H1 (cell line): ENCODE measurements around the gene AMZ1. TPM values are rescaled to one million over a fixed set of nuclear protein-coding genes. Genes with fewer than 3 reads are reported as not detected.

Source experiments
- CTCF ChIA-PET: fragments of 300-600 bp; sonication (Branson Sonifier 250); formaldehyde crosslinking; loops from one replicate; lab custom pipeline; 2021; ENCODE audit not compliant: partially characterized antibody; lab: Charles Lee
- POLR2A ChIA-PET: fragments of 300-600 bp; sonication (Branson Sonifier 250); formaldehyde crosslinking; loops from one replicate; lab custom pipeline; 2021; ENCODE audit warnings: inconsistent platforms; ENCODE audit not compliant: partially characterized antibody; lab: Charles Lee
- DNase-seq, 2 experiments: peaks; one replicate each; pipeline versions ENCODE4 v3.0.0 to v3.0.0-alpha.2; 2010 to 2022; ENCODE audit warnings: low spot score in 2 of 2, low read depth in 1 of 2, mixed read lengths in 1 of 2
- FAIRE-seq: peaks from 2 replicates; lab custom pipeline; 2011; peaks lifted over from hg19 to GRCh38; lab: Jason Lieb, UNC
- H2AFZ ChIP-seq: 2 replicates; pipeline ENCODE4 v1.8.1; 2012; ENCODE audit warnings: low read length, inconsistent platforms
- H2AK5ac ChIP-seq: 2 replicates; pipeline ENCODE4 v1.6.1; 2013; ENCODE audit warnings: low read depth, low read length
- H2BK120ac ChIP-seq: replicated peaks from 2 replicates; pipeline ENCODE3; 2013; ENCODE audit warnings: low read depth, low read length, inconsistent platforms
- H2BK12ac ChIP-seq: 2 replicates; pipeline ENCODE4 v1.6.1; 2013; ENCODE audit warnings: low read depth, low read length
- H2BK15ac ChIP-seq: 2 replicates; pipeline ENCODE4 v1.6.1; 2013; ENCODE audit warnings: low read length
- H2BK20ac ChIP-seq: 2 replicates; pipeline ENCODE4 v1.6.1; 2013; ENCODE audit warnings: low read length
- H2BK5ac ChIP-seq: 2 replicates; pipeline ENCODE4 v1.6.1; 2013; ENCODE audit warnings: low read depth, low read length
- H3K14ac ChIP-seq: 2 replicates; pipeline ENCODE4 v1.6.1; 2013; ENCODE audit warnings: inconsistent platforms; ENCODE audit not compliant: insufficient read length
- H3K18ac ChIP-seq: 2 replicates; pipeline ENCODE4 v1.6.1; 2013; ENCODE audit warnings: low read length; ENCODE audit errors: extremely low read depth
- H3K23ac ChIP-seq: 2 replicates; pipeline ENCODE4 v1.6.1; 2013; ENCODE audit warnings: inconsistent platforms; ENCODE audit not compliant: insufficient read length
- H3K23me2 ChIP-seq: 2 replicates; pipeline ENCODE4 v1.6.1; 2013; ENCODE audit warnings: low read depth, low read length
- H3K27ac ChIP-seq: 2 replicates; pipeline ENCODE4 v1.6.1; 2011; ENCODE audit warnings: low read depth, low read length, inconsistent platforms
- H3K27me3 ChIP-seq, 4 experiments: replicated peaks in 1 of 4; 1 replicate in 1 of 4; 2 replicates in 3 of 4; pipeline versions ENCODE4 v1.6.1 to v1.8.1; 2011 to 2013; ENCODE audit warnings: low read length in 3 of 4, mild to moderate bottlenecking in 3 of 4, inconsistent platforms in 2 of 4, mixed read lengths in 2 of 4, moderate library complexity in 1 of 4; ENCODE audit not compliant: control insufficient read depth in 3 of 4, insufficient read depth in 3 of 4; ENCODE audit errors: extremely low read depth in 1 of 4
- H3K36me3 ChIP-seq, 4 experiments: 2 replicates each; pipeline versions ENCODE4 v1.6.1 to v1.8.1; 2011 to 2013; ENCODE audit warnings: mild to moderate bottlenecking in 4 of 4, low read length in 3 of 4, moderate library complexity in 2 of 4, control low read depth in 1 of 4, inconsistent platforms in 1 of 4; ENCODE audit not compliant: insufficient read depth in 4 of 4, control insufficient read depth in 2 of 4
- H3K4ac ChIP-seq: replicated peaks from 2 replicates; pipeline ENCODE3; 2013; ENCODE audit warnings: low read length, low read depth, mixed read lengths, inconsistent platforms; ENCODE audit not compliant: insufficient read length
- H3K4me1 ChIP-seq, 4 experiments: replicated peaks in 1 of 4; 1 replicate in 1 of 4; 2 replicates in 3 of 4; pipeline versions ENCODE4 v1.6.1 to v1.8.1; 2011 to 2013; ENCODE audit warnings: low read length in 3 of 4, inconsistent platforms in 2 of 4, mixed read lengths in 1 of 4; ENCODE audit not compliant: insufficient read depth in 4 of 4, control insufficient read depth in 3 of 4
- H3K4me2 ChIP-seq, 2 experiments: 2 replicates each; pipeline versions ENCODE4 v1.6.1 to v1.8.1; 2011 to 2013; ENCODE audit warnings: low read depth in 2 of 2, low read length in 2 of 2, control low read depth in 1 of 2, inconsistent platforms in 1 of 2, mild to moderate bottlenecking in 1 of 2; ENCODE audit not compliant: insufficient read depth in 1 of 2
- H3K4me3 ChIP-seq, 4 experiments: fragments of 200-600, 300-600 bp in 1 of 4; sonication (generic), shearing (Covaris generic), sonication (Bioruptor Twin) in 1 of 4; 2 replicates each; pipeline versions ENCODE4 v1.5.1 to v1.8.1; 2011 to 2016; ENCODE audit warnings: low read length in 4 of 4, low read depth in 3 of 4, control low read depth in 2 of 4, inconsistent platforms in 2 of 4, mild to moderate bottlenecking in 2 of 4, mixed read lengths in 1 of 4, moderate library complexity in 1 of 4; ENCODE audit not compliant: insufficient read depth in 2 of 4; ENCODE audit errors: extremely low read depth in 1 of 4
- H3K56ac ChIP-seq: replicated peaks from 2 replicates; pipeline ENCODE3; 2013; ENCODE audit warnings: low read depth, mild to moderate bottlenecking, mixed read lengths, low read length, inconsistent platforms; ENCODE audit not compliant: insufficient read length
- H3K79me1 ChIP-seq: 2 replicates; pipeline ENCODE4 v1.6.1; 2013; ENCODE audit warnings: low read depth, low read length, control low read depth
- H3K79me2 ChIP-seq, 2 experiments: 2 replicates each; pipeline versions ENCODE4 v1.6.1 to v1.8.1; 2012 to 2013; ENCODE audit warnings: low read length in 2 of 2, mild to moderate bottlenecking in 2 of 2, inconsistent platforms in 1 of 2; ENCODE audit not compliant: insufficient read depth in 2 of 2, control insufficient read depth in 1 of 2
- H3K9ac ChIP-seq, 4 experiments: replicated peaks in 1 of 4; 1 replicate in 1 of 4; 2 replicates in 3 of 4; pipeline versions ENCODE4 v1.6.1 to v1.8.1; 2011 to 2013; ENCODE audit warnings: low read depth in 3 of 4, low read length in 3 of 4, control low read depth in 2 of 4, mild to moderate bottlenecking in 2 of 4, moderate library complexity in 2 of 4, inconsistent platforms in 1 of 4; ENCODE audit errors: extremely low read depth in 1 of 4
- H3K9me3 ChIP-seq, 2 experiments: 2 replicates each; pipeline versions ENCODE4 v1.6.1 to v1.8.1; 2012 to 2013; ENCODE audit warnings: mild to moderate bottlenecking in 2 of 2, moderate library complexity in 2 of 2, control low read depth in 1 of 2, inconsistent platforms in 1 of 2, low read depth in 1 of 2, low read length in 1 of 2, mixed read lengths in 1 of 2; ENCODE audit not compliant: insufficient read depth in 2 of 2
- H4K20me1 ChIP-seq, 2 experiments: replicated peaks in 1 of 2; 2 replicates each; pipeline versions ENCODE3 to v1.8.1; 2011 to 2013; ENCODE audit warnings: inconsistent platforms in 2 of 2, low read length in 2 of 2, mild to moderate bottlenecking in 1 of 2; ENCODE audit not compliant: insufficient read depth in 2 of 2, control insufficient read depth in 1 of 2
- H4K5ac ChIP-seq: 2 replicates; pipeline ENCODE4 v1.6.1; 2013; ENCODE audit warnings: low read length, low read depth, mixed read lengths, inconsistent platforms; ENCODE audit not compliant: insufficient read length
- H4K8ac ChIP-seq: 2 replicates; pipeline ENCODE4 v1.8.0; 2013; ENCODE audit warnings: mild to moderate bottlenecking, moderate library complexity, low read length, inconsistent platforms; ENCODE audit not compliant: insufficient read depth; ENCODE audit errors: extremely low read depth
- H4K91ac ChIP-seq: replicated peaks from 2 replicates; pipeline ENCODE3; 2013; ENCODE audit warnings: low read length, mixed read lengths, inconsistent platforms; ENCODE audit not compliant: insufficient read length
- GTF2F1 ChIP-seq: IDR thresholded peaks from 2 replicates; pipeline ENCODE4 v1.6.1; 2012; ENCODE audit warnings: low read depth, low read length, improper control_type of control experiment, borderline replicate concordance
- KDM1A ChIP-seq: fragments of 200-600, 300-600 bp; sonication (generic); IDR thresholded peaks from 2 replicates; pipeline ENCODE4 v1.7.1; 2016; ENCODE audit warnings: mild to moderate bottlenecking, low read length, borderline replicate concordance
- RXRA ChIP-seq: IDR thresholded peaks from 2 replicates; pipeline ENCODE4 v1.6.1; 2011; ENCODE audit warnings: low read depth, mild to moderate bottlenecking, low read length, moderate library complexity; ENCODE audit not compliant: insufficient read depth
- SP4 ChIP-seq: IDR thresholded peaks from 2 replicates; pipeline ENCODE4 v1.6.1; 2012; ENCODE audit warnings: low read length, inconsistent platforms
- TCF12 ChIP-seq: IDR thresholded peaks from 2 replicates; pipeline ENCODE4 v1.6.1; 2011; ENCODE audit warnings: low read depth, mild to moderate bottlenecking, low read length
- WGBS, 2 experiments: shearing (Covaris generic) in 1 of 2; methylation state at CpG; one replicate each; pipeline versions ENCODE4 v1.1.6 to v1.1.7; 2013 to 2015; ENCODE audit warnings: low lambda C conversion rate in 2 of 2, mixed read lengths in 2 of 2, inconsistent platforms in 1 of 2, low coverage in 1 of 2, missing lambda C conversion rate in 1 of 2; ENCODE audit not compliant: insufficient replicate concordance in 2 of 2, insufficient coverage in 1 of 2, insufficient read length in 1 of 2; ENCODE audit errors: extremely low coverage in 1 of 2, missing lambda C conversion rate in 1 of 2; 5-methylcytosine and 5-hydroxymethylcytosine counted together
- polyA plus RNA-seq, 7 experiments: library from polyadenylated mRNA; depleted of rRNA in 3 of 7; stranded (reverse) in 5 of 7; unstranded in 2 of 7; fragments of >200 nt in 5 of 7; fragments of 200-250 nt in 2 of 7; gene quantifications; 1 replicate in 5 of 7; 2 replicates in 1 of 7; 4 replicates in 1 of 7; pipeline versions ENCODE4 v1.2.1 to v1.2.3, GENCODE V29; 2011 to 2013; ENCODE audit warnings: missing spikeins in 2 of 7, mixed read lengths in 2 of 7
- total RNA-seq: library from RNA; stranded (reverse); fragmentation: NEBNext Ultra II Directional; extraction: Animal tissue kit (Norgen Biotek cat#: 25700); gene quantifications from 2 replicates; pipeline ENCODE4 v1.2.1, GENCODE V29; 2021
- TF ChIP-seq, protein P1 (sequence below): IDR thresholded peaks from 2 replicates; pipeline ENCODE4 v1.6.1; 2011; ENCODE audit warnings: low read length, improper control_type of control experiment

AMZ1 gene
- total and polyA plus RNA-seq, 2 of the 8 experiments (the other 6 are each of a cell fraction or from before 2014, with no cell fraction given), result 0.59 to 1.4 TPM

DNA sequence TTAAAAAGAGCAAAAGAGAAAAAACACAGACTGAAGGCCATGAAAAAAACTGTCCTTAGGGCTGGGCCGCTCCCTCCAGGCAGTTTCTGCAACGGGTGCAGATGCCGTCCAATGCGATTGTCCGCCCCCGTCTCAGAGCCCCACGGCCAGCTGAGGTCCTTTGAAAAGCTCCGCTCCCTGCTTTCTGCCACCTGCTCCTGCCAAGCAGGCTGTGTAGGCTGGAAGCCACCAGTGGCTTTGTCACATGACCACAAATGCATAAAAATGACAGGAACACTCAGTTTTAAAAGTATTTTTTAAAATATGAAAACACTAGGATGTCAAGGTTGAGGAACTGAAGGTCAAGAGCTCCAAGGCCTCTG is 71.7 kb downstream of the AMZ1 start:
- no peak overlapping the region for H2BK12ac ChIP-seq
- no peak overlapping the region for H4K5ac ChIP-seq
- H3K79me2 ChIP-seq, result peaks cover 2 to 67% of the 10 kb centered on the region in 2 experiments; a peak in 2 of 4 replicates
- no peak overlapping the region for H4K8ac ChIP-seq
- peaks cover 0 to 11% (median 4%) of the 10 kb centered on the region in 4 experiments; a peak in 5 of 7 replicates for H3K4me1 ChIP-seq
- no peak overlapping the region for H3K18ac ChIP-seq
- H3K9ac ChIP-seq, result no peak overlapping the region
- H3K4me3 ChIP-seq, result no peak overlapping the region
- 0 out of 8 replicates have a peak, but pooled peaks cover 0 to 2% (median 0%) of the 10 kb centered on the region in 4 experiments for H3K36me3 ChIP-seq
- peak overlapping the region; percentile 72; the same call in 1 of the 2 replicates for H2BK5ac ChIP-seq
- no peak for DNase-seq
- H3K79me1 ChIP-seq, result peaks cover 10% of the 10 kb centered on the region; the same call in 1 of the 2 replicates
- no peaks in the 10 kb centered on the region for H3K9me3 ChIP-seq
- no peak overlapping the region for H3K23ac ChIP-seq
- ChIA-PET POLR2A (no interaction called here), CTCF (interaction anchor here (0.9 to 3.1 kb wide), 11 partner anchors 11 to 200 kb away, joined by 3 to 18 read pairs (median 7); no protein-coding TSS in a partner anchor)
- H2BK20ac ChIP-seq, result no peak overlapping the region
- H3K4me2 ChIP-seq, result no peak overlapping the region
- H3K23me2 ChIP-seq, result no peaks in the 10 kb centered on the region
- H2BK120ac ChIP-seq, result no peak overlapping the region
- no peak for FAIRE-seq
- no peak overlapping the region for H3K56ac ChIP-seq
- WGBS, 2 experiments, result 94% methylated on average over 8 of the region's 8 CpGs; no CpG with 5 or more reads in 1 of the 2 experiments
- no peak overlapping the region for H3K4ac ChIP-seq
- no peak overlapping the region for H2AFZ ChIP-seq
- no peak overlapping the region for H3K27ac ChIP-seq
- no peak overlapping the region; the same call in 1 of the 2 replicates for H2AK5ac ChIP-seq
- TF ChIP-seq RXRA (no peak), SP4 (no peak), KDM1A (no peak), TCF12 (no peak), GTF2F1 (no peak)
- TF ChIP-seq, protein P1, sequence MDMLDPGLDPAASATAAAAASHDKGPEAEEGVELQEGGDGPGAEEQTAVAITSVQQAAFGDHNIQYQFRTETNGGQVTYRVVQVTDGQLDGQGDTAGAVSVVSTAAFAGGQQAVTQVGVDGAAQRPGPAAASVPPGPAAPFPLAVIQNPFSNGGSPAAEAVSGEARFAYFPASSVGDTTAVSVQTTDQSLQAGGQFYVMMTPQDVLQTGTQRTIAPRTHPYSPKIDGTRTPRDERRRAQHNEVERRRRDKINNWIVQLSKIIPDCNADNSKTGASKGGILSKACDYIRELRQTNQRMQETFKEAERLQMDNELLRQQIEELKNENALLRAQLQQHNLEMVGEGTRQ, result no peak
- H2BK15ac ChIP-seq, result no peak overlapping the region
- H4K20me1 ChIP-seq, result peaks cover 0 to 6% of the 10 kb centered on the region in 2 experiments
- no peak overlapping the region for H3K14ac ChIP-seq
- H3K27me3 ChIP-seq, result no peaks in the 10 kb centered on the region
- H4K91ac ChIP-seq, result no peak overlapping the region
